ENCODE results near the gene VPS33A.

DNA sequence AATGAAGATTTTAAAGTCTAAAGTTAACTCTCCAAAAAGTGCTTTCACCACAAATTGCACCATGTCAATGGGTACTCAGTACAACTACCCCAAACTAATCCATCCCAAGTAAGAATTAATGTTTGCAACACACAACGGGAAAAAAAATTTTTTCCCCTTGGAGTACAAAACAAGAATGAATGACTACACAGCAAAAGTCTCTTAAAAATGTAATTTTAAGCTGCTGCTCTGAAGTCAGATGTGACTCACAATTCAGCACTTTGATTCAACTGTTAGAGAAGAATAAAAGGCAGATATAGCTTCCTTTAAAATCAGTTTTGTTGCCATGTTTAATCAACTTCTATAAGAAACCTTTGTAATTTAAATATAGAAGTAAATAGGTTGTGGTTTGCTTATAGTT, 42.5 kb upstream of the VPS33A start:
- TF ChIP-seq, protein P1, sequence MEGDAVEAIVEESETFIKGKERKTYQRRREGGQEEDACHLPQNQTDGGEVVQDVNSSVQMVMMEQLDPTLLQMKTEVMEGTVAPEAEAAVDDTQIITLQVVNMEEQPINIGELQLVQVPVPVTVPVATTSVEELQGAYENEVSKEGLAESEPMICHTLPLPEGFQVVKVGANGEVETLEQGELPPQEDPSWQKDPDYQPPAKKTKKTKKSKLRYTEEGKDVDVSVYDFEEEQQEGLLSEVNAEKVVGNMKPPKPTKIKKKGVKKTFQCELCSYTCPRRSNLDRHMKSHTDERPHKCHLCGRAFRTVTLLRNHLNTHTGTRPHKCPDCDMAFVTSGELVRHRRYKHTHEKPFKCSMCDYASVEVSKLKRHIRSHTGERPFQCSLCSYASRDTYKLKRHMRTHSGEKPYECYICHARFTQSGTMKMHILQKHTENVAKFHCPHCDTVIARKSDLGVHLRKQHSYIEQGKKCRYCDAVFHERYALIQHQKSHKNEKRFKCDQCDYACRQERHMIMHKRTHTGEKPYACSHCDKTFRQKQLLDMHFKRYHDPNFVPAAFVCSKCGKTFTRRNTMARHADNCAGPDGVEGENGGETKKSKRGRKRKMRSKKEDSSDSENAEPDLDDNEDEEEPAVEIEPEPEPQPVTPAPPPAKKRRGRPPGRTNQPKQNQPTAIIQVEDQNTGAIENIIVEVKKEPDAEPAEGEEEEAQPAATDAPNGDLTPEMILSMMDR (IDR thresholded peaks at IDR 0.05; ENCODE audit: control extremely low read depth in 1 of 3, insufficient read depth in 1 of 3, low read depth in 1 of 3, low read length in 3 of 3): no peak
- TF ChIP-seq, protein P2, sequence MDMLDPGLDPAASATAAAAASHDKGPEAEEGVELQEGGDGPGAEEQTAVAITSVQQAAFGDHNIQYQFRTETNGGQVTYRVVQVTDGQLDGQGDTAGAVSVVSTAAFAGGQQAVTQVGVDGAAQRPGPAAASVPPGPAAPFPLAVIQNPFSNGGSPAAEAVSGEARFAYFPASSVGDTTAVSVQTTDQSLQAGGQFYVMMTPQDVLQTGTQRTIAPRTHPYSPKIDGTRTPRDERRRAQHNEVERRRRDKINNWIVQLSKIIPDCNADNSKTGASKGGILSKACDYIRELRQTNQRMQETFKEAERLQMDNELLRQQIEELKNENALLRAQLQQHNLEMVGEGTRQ (IDR thresholded peaks at IDR 0.05; ENCODE audit: low read length): no peak
- TF ChIP-seq POLR2A (IDR thresholded peaks at IDR 0.05; ENCODE audit: control extremely low read depth in 1 of 2, low read depth in 2 of 2, low read length in 2 of 2): no peak
- no peak for TF ChIP-seq TCF12 (IDR thresholded peaks at IDR 0.05; ENCODE audit: low read depth, low read length)
- TF ChIP-seq KDM1A (IDR thresholded peaks at IDR 0.05; ENCODE audit: borderline replicate concordance, low read length): no peak
- TF ChIP-seq RFX5 (IDR thresholded peaks at IDR 0.05; ENCODE audit: borderline replicate concordance, low read depth, low read length): no peak
- TF ChIP-seq, protein P3, sequence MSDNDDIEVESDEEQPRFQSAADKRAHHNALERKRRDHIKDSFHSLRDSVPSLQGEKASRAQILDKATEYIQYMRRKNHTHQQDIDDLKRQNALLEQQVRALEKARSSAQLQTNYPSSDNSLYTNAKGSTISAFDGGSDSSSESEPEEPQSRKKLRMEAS (IDR thresholded peaks at IDR 0.05): no peak
- no peak for TF ChIP-seq SIN3A (conservative IDR thresholded peaks at IDR 0.05 in 1 of 2, IDR thresholded peaks at IDR 0.05 in 1 of 2; ENCODE audit: low read depth in 1 of 2, low read length in 2 of 2)
- TF ChIP-seq SRF (IDR thresholded peaks at IDR 0.05; ENCODE audit: low read depth, low read length): no peak
- TF ChIP-seq TAF7 (optimal IDR thresholded peaks at IDR 0.05; ENCODE audit: borderline replicate concordance, low read depth, low read length): no peak
- no peak for TF ChIP-seq BRCA1 (IDR thresholded peaks at IDR 0.05; ENCODE audit: low read depth, low read length)
